AG04449 (cell line): ENCODE results near the gene CRHR2.

ENCODE experiments used
- CTCF ChIA-PET: fragments of 350-600 bp; formaldehyde crosslinking; extraction: SDS; loops from one replicate; lab custom pipeline; 2021; ENCODE audit warnings: antibody characterized with exemption; lab: Yijun Ruan, JAX
- POLR2A ChIA-PET: fragments of 400-600, 350-600 bp; formaldehyde crosslinking; extraction: SDS; loops from one replicate; lab custom pipeline; 2020; ENCODE audit warnings: antibody characterized with exemption, inconsistent platforms; lab: Yijun Ruan, JAX
- DNase-seq: peaks from one replicate; pipeline ENCODE4 v3.0.0-alpha.2; 2010; ENCODE audit warnings: low read depth, low spot score
- H3K4me3 ChIP-seq: 2 replicates; pipeline ENCODE4 v1.5.1; 2011; ENCODE audit warnings: low read depth, mild to moderate bottlenecking, control low read depth, low read length
- CTCF ChIP-seq: IDR thresholded peaks from one replicate; pipeline ENCODE4 v1.5.1; 2011; ENCODE audit warnings: mild to moderate bottlenecking, moderate library complexity, low read length, control low read depth, inconsistent platforms; ENCODE audit not compliant: insufficient read depth; ENCODE audit errors: missing control alignments

The CRHR2 gene

GRCh38 chr7:30671793-30672465 is 10.3 kb downstream of the CRHR2 start:
- no peak for TF ChIP-seq CTCF
- H3K4me3 ChIP-seq, result no peak overlapping the region
- DNase-seq, result peak; percentile 7
- POLR2A ChIA-PET, result no interaction called here
- CTCF ChIA-PET, result interaction anchor here (1.0 kb wide), 1 partner anchor 13 kb away, joined by 3 read pairs; no protein-coding TSS in a partner anchor

DNA sequence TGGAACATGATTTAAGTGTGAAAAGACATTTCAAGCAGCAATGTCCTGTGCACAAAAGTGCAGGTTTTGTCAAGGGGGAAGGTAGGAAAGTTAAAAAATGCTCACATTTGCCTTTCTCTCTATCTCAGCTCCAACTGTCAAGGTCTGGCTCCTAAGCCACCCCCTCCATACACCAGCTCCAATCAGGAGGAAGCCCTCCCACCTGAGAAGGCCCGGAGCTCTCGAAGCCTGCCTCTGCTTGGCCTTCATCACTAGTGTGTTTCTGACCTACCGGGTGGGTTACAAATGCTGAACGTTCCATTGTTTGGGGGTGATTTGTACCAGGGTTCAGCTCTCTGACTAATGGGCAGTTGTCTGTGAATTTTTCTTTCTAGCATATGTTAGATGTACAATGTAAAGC is 14.2 kb downstream of the CRHR2 start:
- CTCF ChIA-PET, result interaction anchor here (1.1 kb wide), 1 partner anchor 13 kb away, joined by 3 read pairs; no protein-coding TSS in a partner anchor
- POLR2A ChIA-PET, result no interaction called here
- DNase-seq, result no peak
- no peak for TF ChIP-seq CTCF
- no peak overlapping the region for H3K4me3 ChIP-seq

GRCh38 chr7:30667172-30667571 is 15.1 kb downstream of the CRHR2 start:
- CTCF ChIA-PET, result interaction anchor here (1.1 to 1.9 kb wide), 2 partner anchors 12 to 73 kb away, joined by 3 to 5 read pairs; no protein-coding TSS in a partner anchor
- TF ChIP-seq CTCF, result no peak
- DNase-seq, result no peak
- POLR2A ChIA-PET, result no interaction called here
- no peak overlapping the region for H3K4me3 ChIP-seq

DNA sequence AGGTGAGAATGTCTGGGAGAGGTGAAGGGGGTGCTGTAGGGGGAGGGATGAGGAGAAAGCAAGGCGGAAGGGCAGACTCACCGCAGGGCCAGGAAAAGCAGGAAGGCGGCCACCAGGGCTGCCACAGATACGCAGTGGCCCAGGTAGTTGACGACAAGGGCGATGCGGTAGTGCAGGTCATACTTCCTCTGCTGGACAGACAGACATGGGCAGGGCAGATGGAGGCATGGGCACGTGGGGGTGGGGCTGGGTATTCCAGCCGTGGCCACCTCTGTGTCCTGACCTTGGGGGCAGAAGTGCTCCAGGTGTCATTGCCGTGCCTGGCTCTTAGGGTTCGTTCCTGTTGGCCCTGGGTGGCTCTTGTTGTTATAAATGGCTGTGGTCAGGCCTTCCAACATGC is 16.8 kb downstream of the CRHR2 start:
- POLR2A ChIA-PET, result no interaction called here
- TF ChIP-seq CTCF, result no peak
- H3K4me3 ChIP-seq, result no peak overlapping the region
- DNase-seq, result no peak
- CTCF ChIA-PET, result interaction anchor here (1.3 to 2.6 kb wide), 2 partner anchors 11 to 75 kb away, joined by 4 to 7 read pairs; no protein-coding TSS in a partner anchor

DNA sequence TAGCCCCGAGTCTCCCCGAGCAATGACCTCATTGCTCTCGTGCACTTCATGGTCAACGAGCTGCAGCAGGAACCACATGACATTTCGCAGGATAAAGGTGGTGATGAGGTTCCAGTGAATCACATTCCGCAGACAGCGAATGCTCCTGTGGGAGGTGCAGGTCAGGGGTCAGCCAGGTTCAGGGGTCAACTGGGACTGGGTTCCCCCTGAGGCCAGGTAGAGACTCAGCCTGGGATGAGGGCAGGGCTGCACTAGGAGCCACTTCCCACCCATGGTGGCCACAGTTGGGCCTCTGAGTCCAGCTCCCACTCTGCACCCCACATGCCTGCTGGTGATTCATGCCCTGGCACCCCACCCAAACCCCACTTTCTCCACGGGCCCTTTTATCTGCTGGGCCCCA is 17.2 kb downstream of the CRHR2 start:
- CTCF ChIA-PET, result interaction anchor here (1.3 to 2.6 kb wide), 3 partner anchors 10 to 75 kb away, joined by 3 to 7 read pairs (median 4); no protein-coding TSS in a partner anchor

More for the DNA sequence above, 17.2 kb downstream of the CRHR2 start:
- no peak overlapping the region for H3K4me3 ChIP-seq
- POLR2A ChIA-PET, result no interaction called here
- no peak for DNase-seq
- no peak for TF ChIP-seq CTCF
